ENCODE results near the gene SLTM.

- no peak for TF ChIP-seq EZH2 (IDR thresholded peaks at IDR 0.05; ENCODE audit: insufficient read depth, low read length)
- no peak for TF ChIP-seq CTCF (IDR thresholded peaks at IDR 0.05; ENCODE audit: insufficient read depth, low read depth, low read length)
These were observed 93.4 kb downstream of the SLTM start for GRCh38 chr15:58840048-58840447.
